ENCODE data around the gene INKA1.
A peak's percentile ranks its signal among the peaks of the same experiment; 100 is the strongest.

Gene INKA1

DNA sequence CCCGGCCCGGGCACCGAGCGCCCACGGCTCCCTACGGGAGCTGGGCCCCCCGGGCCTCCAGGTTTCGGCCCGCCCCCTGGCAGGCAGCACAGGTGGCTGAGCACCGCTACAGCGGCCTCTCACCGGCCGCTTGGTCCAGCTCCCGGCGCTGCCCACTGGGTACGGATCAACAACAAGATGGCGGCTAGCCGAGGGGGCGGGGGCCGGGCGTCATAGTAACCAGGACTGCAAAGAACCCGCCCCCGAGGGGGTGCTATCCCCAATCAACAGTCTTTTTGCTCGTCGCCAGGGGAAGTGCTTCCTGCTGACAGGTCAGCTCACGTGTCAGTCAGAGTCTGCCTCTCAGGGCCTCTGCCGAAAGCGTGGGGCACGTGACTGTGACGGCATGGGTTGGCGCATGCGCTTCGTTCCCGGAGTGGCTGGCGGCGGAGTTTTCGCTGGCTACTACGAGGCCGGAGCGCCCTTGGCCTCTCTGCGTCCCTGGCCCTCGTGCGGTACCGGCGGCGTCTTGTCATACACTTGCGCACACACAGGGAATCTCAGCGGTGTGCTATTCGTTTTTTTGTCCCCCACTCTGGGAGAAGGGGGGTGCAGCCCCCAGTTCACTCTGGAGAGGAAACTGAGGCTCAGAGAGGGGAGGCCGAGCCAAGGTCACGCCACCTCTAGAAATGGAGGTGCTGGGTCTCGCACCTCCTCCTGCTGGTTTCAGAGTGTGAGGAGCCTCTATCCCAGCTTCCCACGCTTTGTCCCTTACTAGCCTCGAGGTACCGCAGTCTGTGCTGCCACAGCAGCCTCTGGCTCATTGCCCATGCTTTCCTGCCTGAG is 16.5 kb upstream of the INKA1 start, which contains the start of gene IP6K1:
IP6K1 (minus strand) TSS at position 186 of the 825 bp plus-strand sequence. CDS start 38,502 bp downstream, outside the sequence.
- TF ChIP-seq CTCF (conservative IDR thresholded peaks at IDR 0.05; ENCODE audit: control insufficient read depth, insufficient read depth, low read depth, low read length): no peak
- peak within 1 kb of the TSS; percentile 87 for H3K4me3 ChIP-seq (ENCODE audit: control insufficient read depth, low read depth, low read length)
- peak; percentile 100 for DNase-seq (ENCODE audit: low read depth)

DNA sequence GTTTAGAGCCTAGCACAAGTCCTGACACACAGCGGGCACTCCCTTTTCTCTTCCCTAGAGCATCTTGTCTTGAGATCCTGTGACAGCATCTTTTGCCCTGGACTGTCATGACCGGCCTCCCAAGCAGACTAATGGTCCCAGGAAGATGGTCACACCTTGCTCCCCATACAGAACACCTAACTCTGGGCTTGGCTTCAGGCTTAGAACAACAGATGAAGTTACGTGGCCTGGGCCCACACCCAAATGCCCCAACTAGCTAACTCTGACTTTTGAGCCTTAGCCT is 15.9 kb upstream of the INKA1 start:
- peak; percentile 22 for DNase-seq (ENCODE audit: low read depth)
- H3K4me3 ChIP-seq (ENCODE audit: control insufficient read depth, low read depth, low read length): no peak overlapping the region
- no peak for TF ChIP-seq CTCF (conservative IDR thresholded peaks at IDR 0.05; ENCODE audit: control insufficient read depth, insufficient read depth, low read depth, low read length)

- H3K4me3 ChIP-seq (ENCODE audit: control insufficient read depth, low read depth, low read length): no peak overlapping the region
- DNase-seq (ENCODE audit: low read depth): no peak
- TF ChIP-seq CTCF (conservative IDR thresholded peaks at IDR 0.05; ENCODE audit: control insufficient read depth, insufficient read depth, low read depth, low read length): no peak
These were observed 15.5 kb upstream of the INKA1 start for GRCh38 chr3:49787536-49787935.

DNA sequence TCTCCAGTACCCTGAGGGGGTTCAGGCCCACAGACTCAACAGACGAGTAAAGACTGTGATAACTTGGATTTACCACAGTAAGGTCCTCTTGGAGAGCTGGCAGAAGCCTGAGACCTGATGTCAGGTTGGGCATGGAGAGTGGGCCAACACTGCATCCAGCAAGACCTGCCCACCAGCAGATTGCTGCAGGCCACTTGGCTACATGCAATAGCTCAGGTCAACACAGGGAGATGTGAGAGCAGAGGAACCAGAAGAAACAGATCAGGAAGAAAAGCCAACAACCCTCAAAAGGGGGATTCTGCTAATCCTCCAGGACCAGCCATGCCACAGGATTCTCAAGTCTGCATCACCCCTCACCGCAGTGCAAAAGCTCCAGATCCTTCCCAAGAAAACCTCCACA is 15.0 kb upstream of the INKA1 start:
- no peak for TF ChIP-seq CTCF (conservative IDR thresholded peaks at IDR 0.05; ENCODE audit: control insufficient read depth, insufficient read depth, low read depth, low read length)
- no peak overlapping the region for H3K4me3 ChIP-seq (ENCODE audit: control insufficient read depth, low read depth, low read length)

GRCh38 chr3:49790626-49791411 is 12.2 kb upstream of the INKA1 start:
- TF ChIP-seq CTCF (conservative IDR thresholded peaks at IDR 0.05; ENCODE audit: control insufficient read depth, insufficient read depth, low read depth, low read length): no peak
- DNase-seq (ENCODE audit: low read depth): no peak

More for the DNA sequence above, 15.0 kb upstream of the INKA1 start:
- no peak for DNase-seq (ENCODE audit: low read depth)

DNA sequence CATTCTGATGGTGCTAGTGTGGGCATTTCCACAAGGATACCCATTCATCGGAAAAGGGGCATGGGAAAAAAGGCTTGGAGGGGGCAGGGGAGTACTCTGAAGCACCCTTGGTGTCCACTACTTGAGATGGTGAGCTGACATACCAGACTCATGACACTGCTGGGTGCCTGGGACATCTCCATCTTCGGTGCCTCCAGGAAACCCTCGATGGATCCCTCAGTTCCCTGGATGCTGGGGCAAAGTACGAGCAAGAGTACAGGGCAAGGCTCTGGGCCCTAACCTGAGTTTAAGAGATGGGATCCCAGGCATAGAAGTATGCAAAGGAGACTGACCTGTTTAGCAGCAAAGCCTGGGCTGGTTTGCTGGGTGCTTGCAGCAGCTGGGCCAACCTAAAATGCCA is 11.5 kb upstream of the INKA1 start:
- H3K4me3 ChIP-seq (ENCODE audit: control insufficient read depth, low read depth, low read length): no peak overlapping the region

More at GRCh38 chr3:49790626-49791411, 12.2 kb upstream of the INKA1 start:
- H3K4me3 ChIP-seq (ENCODE audit: control insufficient read depth, low read depth, low read length): no peak overlapping the region

More for the DNA sequence above, 11.5 kb upstream of the INKA1 start:
- no peak for DNase-seq (ENCODE audit: low read depth)
- TF ChIP-seq CTCF (conservative IDR thresholded peaks at IDR 0.05; ENCODE audit: control insufficient read depth, insufficient read depth, low read depth, low read length): no peak
